Activated CD8-positive, alpha-beta memory T cell treated with anti-CD3 and anti-CD28 coated beads for 48 hours (primary cell): Measurements from ENCODE around the gene EOMES.

ENCODE experiments used
- DNase-seq, 3 experiments: peaks; one replicate each; pipeline ENCODE4 v3.0.0-alpha.2; 2020; ENCODE audit warnings: low read depth in 2 of 3, low spot score in 2 of 3

EOMES gene

GRCh38 chr3:27681249-27681748 is 40.8 kb downstream of the EOMES start:
- DNase-seq = no peak

GRCh38 chr3:27680517-27681246 is 41.4 kb downstream of the EOMES start:
- DNase-seq = no peak

- no peak for DNase-seq
These were observed 42.4 kb downstream of the EOMES start for GRCh38 chr3:27679691-27680090.

GRCh38 chr3:27678234-27678633 is 43.9 kb downstream of the EOMES start:
- no peak for DNase-seq

- no peak for DNase-seq
These were observed 44.6 kb downstream of the EOMES start for GRCh38 chr3:27677565-27677964.

- no peak for DNase-seq
These were observed 46.8 kb downstream of the EOMES start for GRCh38 chr3:27675287-27675686.

GRCh38 chr3:27673701-27674100 is 48.4 kb downstream of the EOMES start:
- DNase-seq = no peak

GRCh38 chr3:27671101-27671500 is 51.0 kb downstream of the EOMES start:
- DNase-seq = no peak

GRCh38 chr3:27670619-27671018 is 51.5 kb downstream of the EOMES start:
- DNase-seq = no peak

GRCh38 chr3:27669591-27669990 is 52.5 kb downstream of the EOMES start:
- no peak for DNase-seq

GRCh38 chr3:27667751-27668150 is 54.4 kb downstream of the EOMES start:
- DNase-seq = no peak

GRCh38 chr3:27666708-27667107 is 55.4 kb downstream of the EOMES start:
- no peak for DNase-seq

- no peak for DNase-seq
These were observed 55.9 kb downstream of the EOMES start for GRCh38 chr3:27666272-27666671.
